Esophagus (tissue), 2 donors: ENCODE data around the gene ADGRE3. TPM values are rescaled to one million over a fixed set of nuclear protein-coding genes. Genes with fewer than 3 reads are reported as not detected.
"Not testable (repeated sequence)": the region's sequence is repeated elsewhere in the genome, so short reads cannot be mapped to it uniquely, and the experiment has no call there.

Experiments used
- H3K27ac ChIP-seq, 2 donors: one replicate each; pipeline ENCODE4 v1.5.1; 2013; ENCODE audit warnings: low read depth in 2 of 2, mild to moderate bottlenecking in 2 of 2, inconsistent platforms in 1 of 2, low read length in 1 of 2, moderate library complexity in 1 of 2
- H3K27me3 ChIP-seq, 2 donors: one replicate each; pipeline ENCODE4 v1.6.1; 2013; ENCODE audit warnings: low read length in 2 of 2, control low read depth in 1 of 2, mild to moderate bottlenecking in 1 of 2; ENCODE audit not compliant: insufficient read depth in 2 of 2, control insufficient read depth in 1 of 2
- H3K36me3 ChIP-seq, 2 donors: one replicate each; pipeline ENCODE4 v1.6.1; 2013; ENCODE audit warnings: low read length in 1 of 2; ENCODE audit not compliant: control insufficient read depth in 2 of 2, insufficient read depth in 2 of 2
- H3K4me1 ChIP-seq, 2 donors: one replicate each; pipeline ENCODE4 v1.6.1; 2013; ENCODE audit warnings: low read length in 1 of 2; ENCODE audit not compliant: control insufficient read depth in 2 of 2, insufficient read depth in 2 of 2
- H3K4me3 ChIP-seq, 2 donors: one replicate each; pipeline ENCODE4 v1.5.1; 2013; ENCODE audit warnings: low read length in 2 of 2, mild to moderate bottlenecking in 2 of 2, low read depth in 1 of 2, moderate library complexity in 1 of 2
- H3K9me3 ChIP-seq, 2 donors: one replicate each; pipeline ENCODE4 v1.6.1; 2013; ENCODE audit warnings: mild to moderate bottlenecking in 2 of 2, low read depth in 1 of 2, low read length in 1 of 2, moderate library complexity in 1 of 2; ENCODE audit not compliant: control insufficient read depth in 2 of 2, insufficient read depth in 1 of 2
- WGBS, 2 donors: extraction: QIAGEN DNeasy Blood & Tissue Kit; methylation state at CpG; one replicate each; pipeline ENCODE4 v1.1.7; 2013; 5-methylcytosine and 5-hydroxymethylcytosine counted together
- polyA plus RNA-seq, 2 donors: library from polyadenylated mRNA; stranded (reverse); fragments of 200-250 nt; gene quantifications; one replicate each; pipeline ENCODE4 v1.2.3, GENCODE V29; 2013
- donor health status: healthy with polysubstance abuse.
- donor health status: Bipolar disorder and iron deficiency.

Gene ADGRE3
- polyA plus RNA-seq, 2 donors, result 0.07 TPM; not detected in 1

DNA sequence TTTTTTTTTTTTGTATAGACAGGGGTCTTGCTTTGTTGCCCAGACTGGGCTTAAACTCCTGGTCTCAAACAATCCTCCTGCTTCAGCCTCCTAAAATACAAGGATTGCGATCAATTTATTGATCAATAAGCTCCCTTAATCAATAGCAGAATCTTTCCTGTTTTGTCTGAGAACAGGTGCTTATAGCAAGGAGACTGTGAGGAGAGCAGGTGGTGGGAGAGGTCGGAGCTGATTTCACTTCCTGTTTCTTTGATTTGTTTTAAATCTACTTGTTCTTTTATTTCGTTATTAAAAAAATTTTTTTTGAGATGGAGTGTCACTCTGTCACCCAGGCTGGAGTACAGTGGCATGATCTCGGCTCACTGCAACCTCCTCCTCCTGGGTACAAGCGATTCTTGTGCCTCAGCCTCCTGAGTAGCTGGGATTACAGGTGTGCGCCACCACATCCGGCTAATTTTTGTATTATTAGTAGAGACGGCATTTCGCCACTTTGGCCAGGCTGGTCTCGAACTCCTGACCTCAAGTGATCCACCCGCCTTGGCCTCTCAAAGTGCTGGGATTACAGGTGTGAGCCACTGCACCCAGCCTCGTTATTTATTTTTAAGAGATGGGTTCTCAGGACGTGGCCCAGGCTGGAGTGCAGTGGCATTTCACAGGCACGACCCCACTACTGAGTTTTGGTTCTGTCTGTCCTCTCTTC, 61.1 kb downstream of the ADGRE3 start:
- 69 to 72% methylated on average over 14 of the region's 14 CpGs for WGBS, 2 donors
- not testable (repeated sequence) for H3K9me3 ChIP-seq, H3K4me1 ChIP-seq, H3K27me3 ChIP-seq, H3K4me3 ChIP-seq, H3K27ac ChIP-seq, H3K36me3 ChIP-seq

GRCh38 chr19:14612657-14613056, 62.0 kb downstream of the ADGRE3 start:
- H3K9me3 ChIP-seq, result no peaks in the 10 kb centered on the region
- no peak overlapping the region for H3K4me3 ChIP-seq
- H3K4me1 ChIP-seq, result no peaks in the 10 kb centered on the region
- no peaks in the 10 kb centered on the region for H3K27me3 ChIP-seq
- whole genome bisulfite sequencing, 2 donors, result 76 to 82% methylated on average over 4 of the region's 4 CpGs
- H3K36me3 ChIP-seq, result no peaks in the 10 kb centered on the region
- H3K27ac ChIP-seq, result no peak overlapping the region

- not testable (repeated sequence) for H3K36me3 ChIP-seq
- 66 to 82% methylated on average over 5 of the region's 5 CpGs for WGBS, 2 donors
Observed at GRCh38 chr19:14612242-14612641, 62.4 kb downstream of the ADGRE3 start.

DNA sequence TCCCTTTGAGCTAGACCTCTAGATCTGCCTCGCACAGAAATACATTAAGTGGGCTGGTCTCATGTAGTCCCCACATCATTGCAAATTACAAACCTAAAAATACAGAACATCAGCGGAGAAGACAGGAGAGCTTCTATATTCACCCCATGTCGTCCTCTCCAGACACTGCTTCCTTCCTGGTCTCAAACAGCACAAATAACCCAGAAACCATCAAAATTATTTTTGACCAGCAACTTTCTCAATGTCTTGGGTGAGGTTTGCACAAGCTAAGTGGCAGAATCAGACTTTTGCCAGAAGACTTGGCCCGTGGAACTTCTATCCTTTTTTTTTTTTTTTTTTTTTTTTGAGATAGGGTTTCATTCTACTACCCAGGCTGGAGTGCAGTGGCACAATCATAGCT, 63.6 kb downstream of the ADGRE3 start:
- no peak overlapping the region for H3K4me3 ChIP-seq
- H3K4me1 ChIP-seq, result no peaks in the 10 kb centered on the region
- WGBS, 2 donors, result 69% methylated on average over 4 of the region's 4 CpGs
- H3K27ac ChIP-seq, result no peak overlapping the region
- H3K9me3 ChIP-seq, result no peaks in the 10 kb centered on the region
- H3K27me3 ChIP-seq, result no peaks in the 10 kb centered on the region
- H3K36me3 ChIP-seq, result no peaks in the 10 kb centered on the region

More at GRCh38 chr19:14612242-14612641, 62.4 kb downstream of the ADGRE3 start:
- not testable (repeated sequence) for H3K4me3 ChIP-seq, H3K4me1 ChIP-seq, H3K9me3 ChIP-seq, H3K27me3 ChIP-seq, H3K27ac ChIP-seq

- H3K27me3 ChIP-seq, result no peaks in the 10 kb centered on the region
- 73 to 76% methylated on average over 9 of the region's 9 CpGs for WGBS, 2 donors
- no peak overlapping the region for H3K4me3 ChIP-seq
- H3K4me1 ChIP-seq, result no peaks in the 10 kb centered on the region
- H3K27ac ChIP-seq, result no peak overlapping the region
- no peaks in the 10 kb centered on the region for H3K36me3 ChIP-seq
- H3K9me3 ChIP-seq, result peaks cover 0 to 2% of the 10 kb centered on the region in 2 donors
Observed at GRCh38 chr19:14606627-14607026, 68.0 kb downstream of the ADGRE3 start.

DNA sequence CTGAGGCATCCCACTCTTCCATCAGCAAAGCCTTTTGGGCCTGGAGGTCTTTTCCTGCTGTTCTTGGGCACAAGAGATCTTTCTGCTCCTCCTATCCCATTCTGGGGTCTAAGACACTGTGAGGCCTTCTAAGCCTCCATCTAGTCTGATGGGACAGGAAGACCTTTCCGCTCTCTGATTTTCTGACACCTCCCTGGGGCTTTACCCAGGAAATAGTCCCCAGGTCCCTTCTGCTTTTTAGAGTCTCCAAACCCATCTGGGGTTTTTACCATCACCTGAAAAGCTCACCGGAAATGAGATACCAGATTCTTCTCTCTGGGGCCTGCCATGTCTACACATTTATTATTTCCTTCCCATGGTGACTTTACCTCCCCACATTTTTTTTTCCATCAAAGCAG, 70.7 kb downstream of the ADGRE3 start:
- Histone ChIP-seq H3K9me3 (peaks cover 0 to 2% of the 10 kb centered on the region in 2 donors), H3K4me3 (no peak overlapping the region), H3K27me3 (no peaks in the 10 kb centered on the region), H3K27ac (no peak overlapping the region), H3K4me1 (no peaks in the 10 kb centered on the region), H3K36me3 (no peaks in the 10 kb centered on the region)
- WGBS, 2 donors, result 82 to 88% methylated on average over 2 of the region's 2 CpGs

DNA sequence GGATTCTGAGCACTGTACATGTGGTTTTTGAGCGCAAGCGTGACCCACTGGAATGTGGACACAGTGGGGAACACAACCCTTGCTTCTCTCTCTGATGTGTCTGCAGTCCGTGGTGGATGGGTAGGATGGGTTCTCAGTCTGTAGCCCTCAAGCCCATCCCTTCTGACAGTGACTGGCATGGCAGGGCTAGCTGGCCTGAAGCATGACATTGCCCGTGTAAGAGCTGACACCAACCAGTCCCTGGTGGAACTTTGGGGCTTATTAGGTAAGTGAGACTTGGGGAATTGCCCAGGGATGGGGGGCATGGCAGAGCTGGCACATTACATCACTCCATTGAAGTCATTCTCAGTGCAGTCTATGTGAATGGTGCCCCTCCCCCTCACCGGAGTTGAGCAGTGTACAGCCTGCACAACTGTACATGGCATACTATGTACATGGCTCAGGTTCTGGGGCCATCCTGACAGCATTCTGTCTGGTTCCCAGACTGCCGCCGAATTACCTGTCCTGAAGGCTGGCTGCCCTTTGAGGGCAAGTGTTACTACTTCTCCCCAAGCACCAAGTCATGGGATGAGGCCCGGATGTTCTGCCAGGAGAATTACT, 75.0 kb downstream of the ADGRE3 start:
- no peaks in the 10 kb centered on the region for H3K36me3 ChIP-seq
- H3K9me3 ChIP-seq, result peaks cover 0 to 2% of the 10 kb centered on the region in 2 donors

DNA sequence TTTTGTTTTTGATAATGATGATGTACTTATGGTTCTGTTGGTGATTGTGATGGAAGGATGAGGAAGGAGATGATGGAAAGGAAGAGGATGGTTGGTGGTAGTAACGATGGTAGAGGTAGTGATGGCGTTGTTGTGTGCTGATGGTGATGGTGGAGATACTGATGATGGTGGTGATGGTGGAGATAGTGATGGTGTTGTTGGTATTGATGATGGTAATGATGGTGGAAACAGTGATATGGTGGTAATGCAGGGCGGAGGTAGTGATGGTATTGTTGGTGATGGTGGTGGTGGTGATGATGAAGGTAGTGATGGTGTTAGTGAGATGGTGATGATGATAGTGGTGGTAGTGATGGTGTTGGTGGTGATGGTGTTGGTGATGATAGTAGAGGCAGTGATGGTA, 79.1 kb downstream of the ADGRE3 start:
- WGBS, 2 donors, result 86 to 90% methylated on average over 3 of the region's 3 CpGs
- Histone ChIP-seq H3K4me1 (no peaks in the 10 kb centered on the region), H3K27me3 (no peaks in the 10 kb centered on the region), H3K36me3 (no peaks in the 10 kb centered on the region), H3K4me3 (no peak overlapping the region), H3K27ac (no peak overlapping the region), H3K9me3 (no peaks in the 10 kb centered on the region)

More for the DNA sequence above, 75.0 kb downstream of the ADGRE3 start:
- WGBS, 2 donors, result 84 to 88% methylated on average over 8 of the region's 8 CpGs
- no peaks in the 10 kb centered on the region for H3K27me3 ChIP-seq
- no peak overlapping the region for H3K27ac ChIP-seq
- H3K4me3 ChIP-seq, result no peak overlapping the region
- H3K4me1 ChIP-seq, result no peaks in the 10 kb centered on the region

DNA sequence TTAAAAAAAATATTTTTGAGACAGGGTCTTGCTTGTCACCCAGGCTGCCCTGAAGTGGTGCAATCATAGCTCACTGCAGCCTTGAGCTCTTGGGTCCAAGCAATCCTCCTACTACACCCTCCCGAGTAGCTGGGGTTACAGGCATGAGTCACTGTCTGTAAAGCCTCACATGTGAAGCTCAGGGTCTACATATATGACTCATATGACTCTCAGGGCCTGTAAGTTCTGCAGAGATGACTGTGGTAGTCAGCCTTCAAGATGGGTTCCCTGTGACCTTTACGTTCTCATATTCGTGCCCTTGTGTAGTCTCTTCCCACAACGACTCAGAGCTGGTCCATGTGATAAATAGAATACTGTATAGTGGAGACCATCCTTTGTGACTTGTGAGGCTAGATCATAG, 85.2 kb downstream of the ADGRE3 start:
- WGBS, 2 donors, result 59 to 75% methylated on average over 3 to 4 of the region's 4 CpGs
- H3K36me3 ChIP-seq, H3K4me1 ChIP-seq, H3K4me3 ChIP-seq, H3K27ac ChIP-seq, H3K27me3 ChIP-seq, H3K9me3 ChIP-seq: not testable (repeated sequence)

DNA sequence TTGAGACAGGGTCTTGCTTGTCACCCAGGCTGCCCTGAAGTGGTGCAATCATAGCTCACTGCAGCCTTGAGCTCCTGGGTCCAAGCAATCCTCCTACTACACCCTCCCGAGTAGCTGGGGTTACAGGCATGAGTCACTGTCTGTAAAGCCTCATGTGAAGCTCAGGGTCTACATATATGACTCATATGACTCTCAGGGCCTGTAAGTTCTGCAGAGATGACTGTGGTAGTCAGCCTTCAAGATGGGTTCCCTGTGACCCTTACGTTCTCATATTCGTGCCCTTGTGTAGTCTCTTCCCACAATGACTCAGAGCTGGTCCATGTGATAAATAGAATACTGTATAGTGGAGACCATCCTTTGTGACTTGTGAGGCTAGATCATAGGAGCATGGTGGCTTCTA, 89.5 kb downstream of the ADGRE3 start:
- not testable (repeated sequence) for H3K27ac ChIP-seq, H3K4me3 ChIP-seq, H3K36me3 ChIP-seq, H3K4me1 ChIP-seq, H3K27me3 ChIP-seq, H3K9me3 ChIP-seq
- 52 to 58% methylated on average over 3 of the region's 3 CpGs for WGBS, 2 donors
